Bronchial epithelial cell (primary cell): ENCODE measurements around the gene RTRAF. TPM values are rescaled to one million over a fixed set of nuclear protein-coding genes. Genes with fewer than 3 reads are reported as not detected.
A peak's percentile ranks its signal among the peaks of the same experiment; 100 is the strongest.

Source experiments
- DNase-seq: peaks from one replicate; pipeline ENCODE4 v3.0.0-alpha.2; 2010; ENCODE audit warnings: low read depth
- FAIRE-seq: peaks from 2 replicates; lab custom pipeline; 2011; peaks lifted over from hg19 to GRCh38; lab: Jason Lieb, UNC
- H3K27me3 ChIP-seq: 2 replicates; pipeline ENCODE4 v1.5.1; 2011; ENCODE audit warnings: low read length; ENCODE audit not compliant: control insufficient read depth, insufficient read depth
- H3K36me3 ChIP-seq: 2 replicates; pipeline ENCODE4 v1.5.1; 2011; ENCODE audit warnings: low read length; ENCODE audit not compliant: control insufficient read depth, insufficient read depth
- H3K4me3 ChIP-seq: 2 replicates; pipeline ENCODE4 v1.5.1; 2011; ENCODE audit warnings: mild to moderate bottlenecking, low read depth, low read length, control low read depth
- CTCF ChIP-seq: IDR thresholded peaks from 2 replicates; pipeline ENCODE4 v1.5.1; 2011; ENCODE audit warnings: mild to moderate bottlenecking, moderate library complexity, low read length, control low read depth, inconsistent platforms; ENCODE audit not compliant: insufficient read depth, severe bottlenecking
- total RNA-seq: library from RNA; depleted of rRNA; stranded (reverse); fragments of >200 nt; gene quantifications from 2 replicates; pipeline ENCODE4 v1.2.1, GENCODE V29; 2014

The RTRAF gene
- total RNA-seq, 1 donor from 2014 or later = 69.2 TPM

- Histone ChIP-seq H3K36me3 (no peaks in the 10 kb centered on the region), H3K4me3 (no peak overlapping the region), H3K27me3 (no peaks in the 10 kb centered on the region)
- no peak for DNase-seq
- TF ChIP-seq CTCF = no peak
- no peak for FAIRE-seq
Measured at GRCh38 chr14:52040598-52040997, 51.3 kb downstream of the RTRAF start.

- no peaks in the 10 kb centered on the region for H3K27me3 ChIP-seq
- FAIRE-seq (no peak), DNase-seq (no peak)
- H3K36me3 ChIP-seq = no peaks in the 10 kb centered on the region
- TF ChIP-seq CTCF = no peak
- no peak overlapping the region for H3K4me3 ChIP-seq
Measured at GRCh38 chr14:52042371-52043289, 53.3 kb downstream of the RTRAF start.

- Histone ChIP-seq H3K27me3 (no peaks in the 10 kb centered on the region), H3K36me3 (no peaks in the 10 kb centered on the region), H3K4me3 (no peak overlapping the region)
- FAIRE-seq = no peak
- DNase-seq = peak; percentile 33
- peak; percentile 76 for TF ChIP-seq CTCF
Measured at GRCh38 chr14:52043690-52044089, 54.3 kb downstream of the RTRAF start.

GRCh38 chr14:52044791-52045522 lies 55.6 kb downstream of the RTRAF start:
- DNase-seq (peak; percentile 87), FAIRE-seq (no peak)
- no peaks in the 10 kb centered on the region for H3K36me3 ChIP-seq
- H3K27me3 ChIP-seq = no peaks in the 10 kb centered on the region
- no peak overlapping the region for H3K4me3 ChIP-seq
- TF ChIP-seq CTCF = no peak

GRCh38 chr14:52046376-52046917 lies 57.1 kb downstream of the RTRAF start:
- no peak for FAIRE-seq
- Histone ChIP-seq H3K4me3 (no peak overlapping the region), H3K36me3 (no peaks in the 10 kb centered on the region), H3K27me3 (no peaks in the 10 kb centered on the region)
- DNase-seq = no peak
- TF ChIP-seq CTCF = no peak
